Gastrocnemius medialis (tissue), 4 donors: Measurements from ENCODE around the gene SUPT3H.

Experiments
- POLR2A ChIP-seq, 2 donors: fragments of 450-650 bp; IDR thresholded peaks; one replicate each; pipeline ENCODE4 v1.6.1; 2017; ENCODE audit warnings: antibody characterized with exemption in 2 of 2, mild to moderate bottlenecking in 2 of 2, moderate library complexity in 2 of 2
- TF ChIP-seq, protein P1 (sequence below), 5 experiments: fragments of 450-650 bp in 3 of 5; fragments of 200-600 bp in 2 of 5; sonication (generic) in 2 of 5; IDR thresholded peaks in 4 of 5; conservative IDR thresholded peaks in 1 of 5; 1 replicate in 4 of 5; 2 replicates in 1 of 5; pipeline ENCODE4 v1.5.1; 2016 to 2019; ENCODE audit warnings: antibody characterized with exemption in 5 of 5, mild to moderate bottlenecking in 3 of 5, moderate library complexity in 3 of 5

DNA sequence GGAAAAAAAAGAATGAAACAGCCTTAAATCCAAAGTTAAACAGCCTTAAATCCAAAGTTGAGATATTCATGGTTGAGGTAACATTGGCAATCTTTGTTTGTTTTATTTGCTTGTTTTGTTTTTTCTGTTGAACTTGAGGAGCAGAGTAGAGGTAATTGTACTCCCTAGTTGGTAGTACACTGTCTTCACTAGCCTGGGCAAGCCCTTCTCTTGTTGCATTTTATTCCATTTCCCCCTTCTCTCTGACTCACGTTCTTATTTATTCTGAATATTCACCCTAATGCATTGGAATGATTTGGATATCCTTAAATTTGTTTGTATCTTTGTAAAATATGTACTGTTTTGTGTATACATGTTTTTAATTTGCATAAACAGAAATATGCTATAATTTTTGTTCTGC is 592.6 kb downstream of the SUPT3H start:
- TF ChIP-seq, protein P1, sequence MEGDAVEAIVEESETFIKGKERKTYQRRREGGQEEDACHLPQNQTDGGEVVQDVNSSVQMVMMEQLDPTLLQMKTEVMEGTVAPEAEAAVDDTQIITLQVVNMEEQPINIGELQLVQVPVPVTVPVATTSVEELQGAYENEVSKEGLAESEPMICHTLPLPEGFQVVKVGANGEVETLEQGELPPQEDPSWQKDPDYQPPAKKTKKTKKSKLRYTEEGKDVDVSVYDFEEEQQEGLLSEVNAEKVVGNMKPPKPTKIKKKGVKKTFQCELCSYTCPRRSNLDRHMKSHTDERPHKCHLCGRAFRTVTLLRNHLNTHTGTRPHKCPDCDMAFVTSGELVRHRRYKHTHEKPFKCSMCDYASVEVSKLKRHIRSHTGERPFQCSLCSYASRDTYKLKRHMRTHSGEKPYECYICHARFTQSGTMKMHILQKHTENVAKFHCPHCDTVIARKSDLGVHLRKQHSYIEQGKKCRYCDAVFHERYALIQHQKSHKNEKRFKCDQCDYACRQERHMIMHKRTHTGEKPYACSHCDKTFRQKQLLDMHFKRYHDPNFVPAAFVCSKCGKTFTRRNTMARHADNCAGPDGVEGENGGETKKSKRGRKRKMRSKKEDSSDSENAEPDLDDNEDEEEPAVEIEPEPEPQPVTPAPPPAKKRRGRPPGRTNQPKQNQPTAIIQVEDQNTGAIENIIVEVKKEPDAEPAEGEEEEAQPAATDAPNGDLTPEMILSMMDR (IDR thresholded peaks at IDR 0.05 in 4 of 5, conservative IDR thresholded peaks at IDR 0.05 in 1 of 5): no peak
- TF ChIP-seq POLR2A (IDR thresholded peaks at IDR 0.05): no peak
